ENCODE results near the gene ZNF362.
"Not testable (repeated sequence)": the region's sequence is repeated elsewhere in the genome, so short reads cannot be mapped to it uniquely, and the experiment has no call there.

The ZNF362 gene

GRCh38 chr1:33309351-33309750 is 53.1 kb downstream of the ZNF362 start:
- not testable (repeated sequence) for FAIRE-seq

DNA sequence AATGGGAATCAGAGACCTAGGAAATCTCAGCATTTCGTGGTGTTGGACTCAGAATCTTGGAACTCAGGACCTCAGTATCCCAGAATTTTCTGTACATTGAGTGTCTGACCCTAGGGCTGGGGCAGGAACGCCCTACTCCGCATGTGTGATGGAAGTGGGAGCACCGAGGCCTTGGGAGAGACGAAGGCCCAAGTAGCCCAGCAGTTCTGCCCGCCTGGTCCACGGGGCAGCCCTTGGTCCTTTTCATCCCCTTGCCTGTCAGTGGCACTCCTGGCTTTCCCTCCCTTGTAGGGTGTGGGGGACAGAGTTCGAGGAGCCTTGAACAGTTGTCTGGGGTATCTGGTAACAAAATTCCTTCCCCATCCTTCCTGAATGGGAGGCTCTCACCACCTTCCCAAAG is 54.4 kb downstream of the ZNF362 start:
- FAIRE-seq = no peak

GRCh38 chr1:33311706-33312412 is 55.6 kb downstream of the ZNF362 start:
- no peak for FAIRE-seq

GRCh38 chr1:33312413-33312749 is 56.1 kb downstream of the ZNF362 start:
- FAIRE-seq = no peak

DNA sequence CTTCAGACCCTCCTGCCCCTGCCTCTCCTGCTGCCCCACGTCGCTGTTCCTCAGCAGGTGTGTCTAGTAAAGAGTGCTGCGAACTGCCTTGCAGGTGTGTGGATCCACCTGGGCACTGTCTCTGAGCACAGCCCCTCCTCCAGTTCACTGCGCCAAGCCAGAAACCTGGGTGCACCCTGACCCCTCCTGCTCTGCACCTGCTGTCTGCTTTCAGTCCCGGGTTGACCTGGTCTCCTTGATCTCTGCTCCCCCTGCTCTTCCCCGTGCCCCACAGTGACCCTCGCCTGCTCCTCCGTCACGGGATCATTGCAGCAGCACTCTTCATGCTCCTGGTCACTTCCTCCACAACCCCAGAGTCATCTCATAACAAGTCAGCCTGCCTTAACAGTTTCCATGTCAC is 58.1 kb downstream of the ZNF362 start:
- FAIRE-seq = no peak

GRCh38 chr1:33316601-33317000 is 60.3 kb downstream of the ZNF362 start:
- FAIRE-seq = no peak

GRCh38 chr1:33317354-33317753 is 61.1 kb downstream of the ZNF362 start:
- no peak for FAIRE-seq

DNA sequence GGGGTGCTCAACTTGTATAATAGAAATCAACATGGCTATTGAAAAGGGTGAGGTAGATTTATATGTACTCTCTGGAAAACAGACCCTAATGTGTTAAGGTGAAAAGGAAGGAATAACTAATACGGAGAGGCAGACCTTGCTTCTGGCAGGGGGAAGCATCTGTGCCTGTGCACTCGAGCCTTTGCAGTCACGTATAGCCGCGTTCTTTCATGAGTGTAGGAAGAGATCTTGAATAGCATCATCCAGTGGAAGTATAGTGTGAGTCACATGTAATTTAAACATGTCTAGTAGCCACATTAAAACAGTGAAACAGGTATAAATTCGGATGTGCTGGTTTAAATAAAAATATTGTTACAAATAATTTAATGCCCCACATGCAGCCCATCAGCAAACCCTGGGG is 61.7 kb downstream of the ZNF362 start:
- FAIRE-seq = no peak

DNA sequence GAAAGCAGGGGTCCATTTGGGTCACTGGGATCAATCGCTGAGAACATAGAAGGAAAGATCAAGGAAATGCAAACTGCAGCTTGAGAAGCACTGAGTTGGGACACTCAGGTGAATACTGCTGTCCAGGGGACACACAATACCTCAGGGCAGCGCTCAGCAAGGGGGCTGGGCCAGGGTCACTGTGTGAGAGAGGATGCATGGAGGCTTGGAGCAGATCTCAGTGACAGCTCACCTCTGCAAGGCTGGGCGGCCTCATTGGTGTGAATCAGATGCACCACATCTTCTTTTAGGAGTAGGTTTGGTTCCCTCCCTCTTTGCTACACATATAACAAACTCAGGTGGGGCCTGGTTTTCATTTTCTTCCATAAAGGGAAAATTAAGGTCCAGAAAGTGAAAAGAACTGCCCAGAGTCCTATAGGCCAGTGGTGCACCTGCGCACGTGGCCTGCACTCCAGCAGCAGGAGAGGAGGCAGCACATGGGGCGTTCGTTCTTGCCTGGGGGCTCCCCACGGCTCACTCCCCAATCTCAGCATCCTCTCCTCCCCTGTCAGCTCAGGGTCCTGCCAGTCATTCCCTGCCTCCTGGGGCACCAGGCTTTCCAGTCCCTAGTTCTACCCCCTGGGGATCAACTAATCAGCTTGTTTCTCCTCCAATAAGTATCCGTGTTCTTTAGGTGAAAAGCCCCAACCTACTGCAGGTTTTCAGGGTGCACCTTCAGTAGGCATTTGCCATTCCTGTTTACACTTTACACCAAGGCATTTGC is 63.1 kb downstream of the ZNF362 start:
- no peak for FAIRE-seq

DNA sequence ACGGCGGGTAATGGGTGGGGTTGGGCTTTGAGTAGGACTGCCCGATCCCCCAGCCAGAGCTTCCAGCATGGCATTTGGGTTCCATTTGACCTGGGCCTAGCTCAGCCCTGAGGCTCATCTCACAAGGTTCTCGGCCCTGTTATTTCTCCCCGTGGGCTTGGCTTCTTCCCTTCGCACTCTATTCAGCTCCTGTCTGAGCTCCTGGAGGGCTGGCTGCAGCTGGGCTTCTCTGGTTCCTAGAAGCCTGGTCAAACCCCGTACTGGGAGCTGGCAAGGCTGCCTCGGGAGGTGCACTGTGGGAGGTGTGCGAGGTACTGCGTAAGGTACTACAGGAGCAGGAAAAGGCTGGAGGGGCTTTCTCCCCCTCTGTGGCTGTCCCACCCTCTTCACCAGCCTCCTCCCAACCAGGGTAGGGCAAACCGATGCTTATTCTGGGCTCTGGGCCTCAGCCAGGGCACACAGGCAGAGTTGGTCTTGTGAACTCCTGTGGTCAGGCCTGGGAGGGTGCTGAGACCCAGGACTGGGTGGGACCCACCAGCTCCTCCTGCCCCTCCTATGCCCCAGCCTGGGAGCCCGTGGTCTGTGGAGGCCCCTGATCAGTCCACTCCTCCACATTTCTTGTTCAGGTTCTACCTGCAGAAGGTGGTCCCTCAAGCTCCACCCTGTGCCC is 63.8 kb downstream of the ZNF362 start:
- no peak for FAIRE-seq

DNA sequence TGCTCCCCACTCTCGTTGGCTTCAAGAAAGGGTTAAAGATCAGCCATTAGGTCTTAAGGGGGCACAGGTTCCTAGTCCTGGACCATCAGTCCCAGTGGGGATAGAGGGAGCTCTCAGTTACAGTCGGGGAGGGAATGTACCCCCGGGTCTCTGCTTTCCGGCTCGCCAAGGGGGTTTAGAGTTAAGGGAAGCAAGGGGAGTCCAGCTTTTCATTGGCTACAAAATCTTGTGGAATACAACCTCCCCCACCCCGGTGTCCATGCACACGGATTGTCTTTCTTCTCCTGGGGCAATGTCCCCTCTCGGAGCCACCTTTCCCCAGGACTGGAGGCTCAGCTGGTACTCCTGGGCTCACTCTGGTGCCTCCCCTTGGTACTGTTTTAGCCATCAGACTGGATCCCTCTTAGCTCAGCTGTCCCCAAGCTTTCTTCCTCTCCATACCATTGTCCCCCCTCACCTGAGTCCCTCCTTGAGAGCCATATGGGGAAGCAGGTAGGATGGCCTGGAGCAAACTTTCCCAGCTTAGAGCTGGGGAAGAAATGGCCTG is 64.4 kb downstream of the ZNF362 start, which contains the start of gene A3GALT2:
TSS of gene A3GALT2 (minus strand) at position 480 of the 547 bp plus-strand sequence. CDS start at position 480, 0 bp downstream.
- no peak for FAIRE-seq

- no peak for FAIRE-seq
These were observed 64.9 kb downstream of the ZNF362 start for GRCh38 chr1:33321178-33321577.

- no peak for FAIRE-seq
These were observed 65.8 kb downstream of the ZNF362 start for GRCh38 chr1:33322109-33322508.

DNA sequence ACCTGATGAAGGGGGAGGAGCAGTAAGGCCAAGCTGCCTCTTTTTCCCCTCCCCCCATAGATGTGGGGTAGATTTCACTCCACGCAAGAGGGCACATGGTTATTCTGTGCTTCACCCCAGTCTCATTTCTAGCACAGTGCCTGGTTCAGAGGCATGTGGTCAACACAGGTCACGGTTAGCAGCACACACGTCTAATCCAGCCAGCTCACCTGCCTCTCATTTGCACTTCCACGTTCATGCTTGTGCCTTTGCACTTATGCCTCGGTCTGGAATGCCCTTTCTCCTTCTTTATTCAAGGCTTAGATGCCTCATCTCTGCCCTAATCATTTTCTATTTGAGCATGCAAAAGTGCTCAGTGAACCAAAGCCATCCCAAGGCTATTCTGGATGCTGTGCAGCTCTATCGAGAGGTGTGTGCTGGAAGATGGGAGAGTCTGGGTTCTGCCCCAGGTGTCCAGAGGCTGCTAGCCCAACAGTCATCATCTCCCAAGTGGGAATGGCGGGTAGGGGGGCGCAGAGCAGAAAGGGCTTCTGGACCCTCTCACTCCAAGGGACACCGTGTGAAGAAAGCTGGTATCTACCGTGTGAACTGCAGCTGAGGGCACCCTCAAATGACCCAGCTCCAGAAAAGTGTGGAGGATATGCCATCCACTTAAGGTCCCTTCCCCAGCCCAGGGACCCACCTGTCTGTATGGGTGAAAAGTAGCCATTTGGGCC is 66.7 kb downstream of the ZNF362 start:
- FAIRE-seq = no peak

DNA sequence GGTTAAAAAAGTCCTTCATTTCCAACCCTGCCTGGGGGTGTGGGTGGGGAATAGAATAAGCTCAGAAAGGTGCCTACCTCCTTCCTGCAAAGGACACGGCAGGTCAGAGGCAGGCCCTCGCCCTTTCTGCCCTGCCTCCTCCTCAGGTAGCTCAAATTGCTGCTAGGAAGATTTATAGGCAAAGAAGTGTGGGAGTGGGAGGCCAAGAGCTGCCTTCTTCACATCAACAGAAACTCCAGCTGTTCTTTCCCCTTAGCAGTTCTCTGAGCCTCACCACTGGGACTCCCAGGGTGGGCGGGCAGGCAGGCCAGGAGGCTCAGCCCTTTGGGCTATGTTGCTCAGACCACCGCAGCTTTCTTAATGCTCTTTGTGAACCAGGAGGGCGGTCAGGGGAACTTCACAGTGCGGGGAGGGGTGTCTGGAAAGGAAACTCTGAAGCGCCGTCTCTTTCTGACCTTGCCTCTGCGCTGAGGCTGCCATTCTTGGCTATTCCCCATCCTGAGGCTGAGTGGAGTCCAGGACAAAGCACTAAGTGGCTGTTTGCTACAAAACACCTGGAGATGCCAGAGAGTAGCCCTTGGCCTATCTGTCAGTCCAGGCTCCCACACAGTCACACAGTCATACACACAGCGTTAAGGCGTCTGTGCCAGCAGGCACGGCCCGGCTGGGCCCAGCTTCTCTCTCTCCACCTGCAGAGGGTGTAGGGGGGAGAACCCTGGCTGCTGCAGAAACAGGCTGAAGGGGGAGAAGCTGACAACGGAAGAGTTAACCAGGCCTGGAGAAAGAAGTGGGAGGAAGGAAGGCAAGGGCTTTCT is 67.6 kb downstream of the ZNF362 start:
- FAIRE-seq = no peak

- no peak for FAIRE-seq
These were observed 68.6 kb downstream of the ZNF362 start for GRCh38 chr1:33324677-33325575.

DNA sequence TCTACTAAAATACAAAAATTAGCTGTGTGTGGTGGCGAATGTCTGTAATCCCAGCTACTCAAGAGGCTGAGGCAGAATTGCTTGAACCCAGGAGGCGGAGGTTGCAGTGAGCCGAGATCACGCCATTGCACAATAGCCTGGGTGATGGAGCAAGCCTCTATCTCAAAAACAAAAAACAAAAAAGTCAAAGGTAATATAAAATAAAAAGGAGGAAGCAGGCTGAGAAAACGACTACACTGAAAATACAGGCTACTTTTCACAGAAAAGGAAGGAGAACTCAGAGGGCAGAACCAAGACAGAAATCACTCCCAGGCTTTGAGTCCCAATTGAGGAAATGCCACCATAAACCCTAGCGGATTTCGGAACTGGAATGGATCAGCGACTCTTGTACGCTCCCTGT is 70.5 kb downstream of the ZNF362 start:
- no peak for FAIRE-seq

GRCh38 chr1:33327587-33328325 is 71.5 kb downstream of the ZNF362 start:
- FAIRE-seq = no peak

DNA sequence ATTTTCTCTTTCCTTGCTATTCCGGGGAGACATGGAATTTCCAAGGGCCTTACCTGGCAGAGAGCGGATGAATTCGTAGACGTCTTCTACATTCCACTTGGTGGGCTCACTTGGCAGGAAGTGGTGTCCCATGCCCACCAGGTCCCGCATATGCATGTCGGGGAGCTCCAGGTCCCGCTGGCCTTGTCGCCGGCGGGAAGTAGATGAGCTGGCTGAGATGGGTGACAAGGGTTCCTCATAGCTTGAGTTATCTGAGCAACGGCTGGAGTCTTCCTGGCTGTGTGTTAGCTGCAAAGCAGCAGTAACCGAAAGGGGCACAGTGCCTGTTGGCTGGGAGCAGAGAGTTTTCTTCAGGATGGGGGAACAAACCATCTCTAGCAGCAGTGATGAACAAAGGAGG is 72.5 kb downstream of the ZNF362 start:
- FAIRE-seq = no peak

DNA sequence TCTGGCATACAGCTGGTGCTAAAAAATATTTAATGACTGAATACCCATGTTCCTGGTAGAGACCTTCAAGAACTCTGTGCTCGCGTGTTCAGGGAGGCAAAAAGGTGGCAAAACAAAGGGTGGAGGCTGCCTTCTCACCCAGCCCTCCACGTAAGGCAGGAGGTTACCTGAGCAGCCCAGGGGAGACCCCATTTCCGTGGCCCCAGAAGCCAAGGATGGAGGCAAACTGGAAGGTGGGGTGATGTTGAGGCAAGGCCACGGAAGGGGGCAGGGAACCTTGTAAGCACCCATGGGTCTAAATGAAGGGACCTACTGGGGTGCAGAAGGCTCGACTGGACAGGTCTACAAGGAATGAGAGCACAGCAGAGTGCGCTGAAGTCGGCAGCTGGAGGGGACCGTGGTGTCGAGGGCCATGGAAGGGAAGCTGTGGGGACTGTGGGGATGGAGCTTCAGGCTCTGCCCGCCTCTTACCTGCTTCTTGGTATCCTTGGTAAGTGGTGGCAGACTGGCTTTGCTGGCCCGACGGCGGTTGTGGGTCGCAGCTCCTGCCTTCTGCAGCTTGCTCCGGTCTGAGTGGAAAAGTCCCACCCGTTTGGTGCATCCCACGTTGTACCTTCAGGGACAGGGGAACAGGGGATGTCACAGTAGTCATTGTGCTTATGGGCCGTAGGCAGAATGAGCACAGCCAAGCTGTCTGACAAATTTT is 73.5 kb downstream of the ZNF362 start:
- FAIRE-seq = no peak

All from TTC549 (cell line).